ENCODE results near the gene PLXNA4. TPM values are rescaled to one million over a fixed set of nuclear protein-coding genes. Genes with fewer than 3 reads are reported as not detected.
A peak's percentile ranks its signal among the peaks of the same experiment; 100 is the strongest.

The PLXNA4 gene
- total RNA-seq, 2 donors from 2014 or later: 9.5 to 18.0 TPM

GRCh38 chr7:132584796-132585494 lies 8.7 kb upstream of the PLXNA4 start:
- Histone ChIP-seq H3K9me3 (no peaks in the 10 kb centered on the region), H3K36me3 (no peaks in the 10 kb centered on the region), H3K27me3 (no peaks in the 10 kb centered on the region), H3K4me3 (no peak overlapping the region), H3K27ac (no peak overlapping the region), H3K4me1 (no peaks in the 10 kb centered on the region)
- TF ChIP-seq, protein P1, sequence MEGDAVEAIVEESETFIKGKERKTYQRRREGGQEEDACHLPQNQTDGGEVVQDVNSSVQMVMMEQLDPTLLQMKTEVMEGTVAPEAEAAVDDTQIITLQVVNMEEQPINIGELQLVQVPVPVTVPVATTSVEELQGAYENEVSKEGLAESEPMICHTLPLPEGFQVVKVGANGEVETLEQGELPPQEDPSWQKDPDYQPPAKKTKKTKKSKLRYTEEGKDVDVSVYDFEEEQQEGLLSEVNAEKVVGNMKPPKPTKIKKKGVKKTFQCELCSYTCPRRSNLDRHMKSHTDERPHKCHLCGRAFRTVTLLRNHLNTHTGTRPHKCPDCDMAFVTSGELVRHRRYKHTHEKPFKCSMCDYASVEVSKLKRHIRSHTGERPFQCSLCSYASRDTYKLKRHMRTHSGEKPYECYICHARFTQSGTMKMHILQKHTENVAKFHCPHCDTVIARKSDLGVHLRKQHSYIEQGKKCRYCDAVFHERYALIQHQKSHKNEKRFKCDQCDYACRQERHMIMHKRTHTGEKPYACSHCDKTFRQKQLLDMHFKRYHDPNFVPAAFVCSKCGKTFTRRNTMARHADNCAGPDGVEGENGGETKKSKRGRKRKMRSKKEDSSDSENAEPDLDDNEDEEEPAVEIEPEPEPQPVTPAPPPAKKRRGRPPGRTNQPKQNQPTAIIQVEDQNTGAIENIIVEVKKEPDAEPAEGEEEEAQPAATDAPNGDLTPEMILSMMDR (IDR thresholded peaks at IDR 0.05): no peak
- no peak for DNase-seq (ENCODE audit: low spot score)

DNA sequence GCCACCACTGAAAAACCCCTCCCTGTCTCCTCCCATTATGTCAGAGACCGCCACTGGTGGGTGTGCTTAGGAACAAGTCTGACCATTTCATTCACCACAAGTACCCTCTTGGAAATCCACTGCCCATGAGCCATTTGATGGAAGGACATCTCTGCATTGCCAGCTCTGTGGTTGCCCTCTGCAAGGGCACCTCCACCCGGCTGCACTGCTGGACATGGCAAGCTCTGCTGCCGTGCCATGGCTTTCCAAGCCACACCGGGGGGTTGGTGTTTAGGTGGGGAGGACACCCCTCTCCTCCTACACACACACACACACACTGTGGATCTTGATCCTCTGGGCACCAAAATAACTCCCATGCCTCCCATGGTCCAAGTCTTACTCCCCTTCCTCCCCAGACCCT lies 5.2 kb upstream of the PLXNA4 start:
- Histone ChIP-seq H3K9me3 (no peaks in the 10 kb centered on the region), H3K27ac (no peak overlapping the region), H3K4me1 (peaks cover 0 to 2% of the 10 kb centered on the region in 2 donors), H3K27me3 (no peaks in the 10 kb centered on the region), H3K4me3 (no peak overlapping the region), H3K36me3 (no peaks in the 10 kb centered on the region)
- DNase-seq (ENCODE audit: low spot score): no peak
- TF ChIP-seq, protein P1 (IDR thresholded peaks at IDR 0.05): no peak

DNA sequence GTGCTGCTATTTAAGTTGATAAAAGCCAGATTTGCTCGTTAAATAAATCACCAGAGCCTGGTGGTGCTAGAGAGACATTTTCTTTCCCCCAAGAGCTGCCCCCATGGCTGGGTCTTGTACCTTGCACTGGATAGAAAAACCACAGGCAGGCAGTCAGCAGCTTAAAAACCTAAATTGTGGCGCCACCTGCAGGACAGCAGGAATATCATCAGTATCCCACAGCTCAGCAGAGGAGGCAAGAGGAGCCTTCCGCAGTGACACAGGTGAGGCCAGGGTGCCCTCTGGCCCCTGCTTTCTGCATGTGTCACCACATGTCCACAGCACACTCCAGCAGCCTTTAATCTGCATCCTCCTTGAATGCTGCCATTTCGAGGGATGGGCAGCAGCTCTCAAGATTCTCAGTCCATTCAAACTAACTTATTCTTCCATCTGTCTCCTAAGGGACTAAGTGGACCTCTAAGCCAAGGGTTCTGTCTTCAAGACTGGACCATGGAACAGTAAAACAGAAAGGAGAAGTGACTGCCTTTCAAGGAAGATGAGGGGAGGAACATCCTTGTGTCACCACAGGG lies 4.5 kb upstream of the PLXNA4 start:
- Histone ChIP-seq H3K4me3 (no peak overlapping the region), H3K27ac (no peak overlapping the region), H3K9me3 (no peaks in the 10 kb centered on the region), H3K27me3 (no peaks in the 10 kb centered on the region), H3K36me3 (no peaks in the 10 kb centered on the region), H3K4me1 (peaks cover 0 to 8% of the 10 kb centered on the region in 2 donors)
- peak; percentile 78 for DNase-seq (ENCODE audit: low spot score)
- TF ChIP-seq, protein P1 (IDR thresholded peaks at IDR 0.05): peak; percentile 68 to 82

- H3K36me3 ChIP-seq: no peaks in the 10 kb centered on the region
- no peaks in the 10 kb centered on the region for H3K9me3 ChIP-seq
- no peak for DNase-seq (ENCODE audit: low spot score)
- no peak overlapping the region for H3K27ac ChIP-seq
- no peaks in the 10 kb centered on the region for H3K27me3 ChIP-seq
- TF ChIP-seq, protein P1 (IDR thresholded peaks at IDR 0.05): no peak
- no peak overlapping the region for H3K4me3 ChIP-seq
- H3K4me1 ChIP-seq: peaks cover 0 to 12% of the 10 kb centered on the region in 2 donors
These were observed 4.0 kb upstream of the PLXNA4 start for GRCh38 chr7:132580277-132580676.

GRCh38 chr7:132579260-132579899 lies 3.1 kb upstream of the PLXNA4 start:
- H3K36me3 ChIP-seq: no peaks in the 10 kb centered on the region
- H3K9me3 ChIP-seq: no peaks in the 10 kb centered on the region
- H3K27me3 ChIP-seq: no peaks in the 10 kb centered on the region
- no peak overlapping the region for H3K4me3 ChIP-seq
- H3K4me1 ChIP-seq: peaks cover 0 to 16% of the 10 kb centered on the region in 2 donors
- H3K27ac ChIP-seq: no peak overlapping the region
- no peak for DNase-seq (ENCODE audit: low spot score)
- TF ChIP-seq, protein P1 (IDR thresholded peaks at IDR 0.05): no peak

All from right atrium auricular region (tissue), 2 donors.